NCI-H1436 (cell line): ENCODE measurements around the gene CELF3.
"Not testable (repeated sequence)": the region's sequence is repeated elsewhere in the genome, so short reads cannot be mapped to it uniquely, and the experiment has no call there.

Experiments
- DNase-seq: peaks from one replicate; lab custom pipeline; 2025; lab: John Stamatoyannopoulos, UW

CELF3 gene

GRCh38 chr1:151716771-151717631 lies at the start of gene CELF3:
CELF3 (minus strand) TSS chr1:151716803; CDS start chr1:151716020, 783 bp downstream.
- peak; percentile 96 for DNase-seq

DNA sequence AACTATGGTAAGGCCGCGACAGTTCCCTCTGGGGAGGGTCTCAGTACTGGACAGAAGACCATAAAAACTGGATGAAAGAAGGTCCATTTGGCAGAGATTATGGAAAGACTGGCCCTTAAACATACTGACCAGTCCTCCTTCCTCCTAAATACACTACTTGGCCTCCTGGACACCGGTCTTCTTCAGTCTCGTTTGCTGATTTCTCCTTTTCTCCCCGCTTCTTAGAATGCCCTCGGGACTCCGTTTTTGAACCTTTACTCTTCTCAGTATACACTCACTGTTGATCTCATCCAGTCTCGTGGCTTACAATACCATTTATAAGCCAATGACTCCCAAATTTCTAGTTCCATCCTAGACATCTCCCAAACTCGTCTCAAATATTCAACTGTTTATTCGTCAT lies 47.4 kb upstream of the CELF3 start:
- DNase-seq: no peak

DNA sequence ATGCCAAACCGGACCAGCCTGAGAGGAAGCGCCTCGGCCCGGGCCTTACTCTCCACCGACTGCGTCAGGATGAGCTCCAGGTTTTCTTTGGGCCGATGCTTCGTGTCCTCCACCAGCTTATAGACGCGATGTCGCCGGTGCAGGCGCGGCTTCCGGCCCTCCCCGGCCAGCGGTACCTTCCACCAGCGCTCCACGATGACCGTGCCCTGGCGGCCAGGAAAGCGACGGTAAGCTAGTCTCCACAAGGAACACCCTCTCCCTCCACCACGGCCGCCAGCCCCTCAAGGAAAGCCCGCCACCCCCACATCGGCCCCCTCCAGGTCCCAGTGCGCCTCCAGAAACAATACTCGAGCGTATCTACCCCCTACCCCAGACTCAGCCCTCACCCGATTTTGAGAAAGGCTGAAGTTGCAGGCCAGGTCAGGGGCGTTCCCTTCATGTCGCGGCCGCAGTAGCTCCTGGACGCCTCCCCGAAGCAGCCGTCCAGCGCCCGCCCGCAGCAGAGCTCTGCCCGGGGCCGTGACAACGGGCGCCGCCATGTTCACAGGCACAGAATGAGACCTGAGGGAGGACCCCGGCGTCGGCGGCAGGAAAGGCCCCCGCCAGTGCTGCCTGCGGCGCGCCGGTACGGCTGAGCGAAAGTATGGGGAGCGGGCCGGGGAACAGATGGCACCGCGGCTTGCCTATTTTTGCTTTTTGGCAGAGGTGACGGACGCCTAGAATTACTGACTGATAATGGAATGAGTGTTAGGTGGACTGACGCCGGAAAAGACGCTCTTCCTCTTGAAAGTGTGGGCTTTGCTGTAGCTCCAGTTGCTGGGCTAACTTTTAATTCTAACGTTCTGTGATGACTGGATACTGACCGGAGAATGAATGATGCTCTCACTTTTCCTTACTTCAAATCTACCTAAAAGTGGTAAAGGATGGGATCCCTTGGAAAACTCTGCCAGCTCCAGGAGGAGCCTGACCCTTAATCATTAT lies 46.6 kb upstream of the CELF3 start, which contains the start of gene MRPL9:
MRPL9 (minus strand) TSS at position 556 of the 981 bp plus-strand sequence; CDS start at position 539, 17 bp downstream.
- DNase-seq: peak; percentile 59

- DNase-seq: no peak
These were observed 44.2 kb upstream of the CELF3 start for GRCh38 chr1:151760597-151761385.

DNA sequence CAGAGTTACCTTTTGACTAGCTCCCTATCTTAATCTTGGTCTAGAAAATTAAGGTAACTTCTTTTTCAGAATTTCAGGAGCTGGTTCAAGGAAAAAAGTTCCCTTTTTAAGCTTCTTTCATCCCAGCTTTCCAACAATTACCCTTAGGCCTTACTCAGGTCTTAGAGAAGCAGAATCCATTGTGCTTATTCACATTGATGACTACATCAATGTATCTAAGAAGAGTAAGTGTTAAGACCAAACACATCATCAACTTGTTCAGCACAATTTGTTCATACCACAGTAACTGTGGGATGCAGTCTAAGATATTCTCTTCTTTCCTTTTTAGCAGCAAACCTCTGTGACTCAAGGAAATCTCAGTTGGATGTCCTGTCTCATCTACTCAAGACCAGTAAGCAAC lies 42.6 kb upstream of the CELF3 start:
- no peak for DNase-seq

- no peak for DNase-seq
These were observed 39.7 kb upstream of the CELF3 start for GRCh38 chr1:151756291-151756690.

- DNase-seq: no peak
These were observed 24.9 kb upstream of the CELF3 start for GRCh38 chr1:151741516-151741915.

DNA sequence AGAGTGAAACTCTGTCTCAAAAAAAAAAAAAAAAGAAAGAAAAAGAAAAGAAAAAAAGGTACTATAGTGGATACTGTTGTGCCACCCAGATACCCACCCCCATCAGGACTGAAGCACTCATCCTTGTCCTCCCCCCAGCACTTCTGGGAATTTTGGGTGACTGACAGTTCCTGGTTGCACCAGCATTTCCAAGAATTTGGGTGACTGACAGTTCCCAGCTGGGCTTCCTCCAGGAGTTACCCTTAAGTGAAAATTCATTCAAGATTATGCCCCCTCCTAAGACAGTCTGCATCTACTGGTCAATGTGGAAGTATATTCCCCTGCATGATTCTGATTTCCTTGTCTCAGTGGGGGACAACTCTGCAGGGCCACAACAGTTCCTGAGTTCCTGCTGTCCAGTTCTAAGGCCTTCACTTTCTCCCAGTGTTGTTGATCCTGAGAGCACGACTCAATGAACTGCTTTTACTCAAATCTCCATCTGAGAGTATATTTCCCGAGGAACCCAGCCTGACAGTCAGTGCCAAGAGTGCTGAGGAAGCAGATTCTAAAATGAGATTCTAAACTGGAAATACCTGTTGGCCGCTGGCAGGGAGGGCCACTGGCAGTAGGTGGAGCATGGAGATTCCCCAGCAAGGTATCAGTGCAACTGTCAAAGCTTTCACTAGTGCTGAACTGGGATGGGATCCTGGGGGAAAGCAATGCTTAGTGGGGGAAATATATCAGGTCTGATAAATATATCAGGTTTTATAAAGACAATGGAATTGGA lies 23.2 kb upstream of the CELF3 start:
- no peak for DNase-seq

DNA sequence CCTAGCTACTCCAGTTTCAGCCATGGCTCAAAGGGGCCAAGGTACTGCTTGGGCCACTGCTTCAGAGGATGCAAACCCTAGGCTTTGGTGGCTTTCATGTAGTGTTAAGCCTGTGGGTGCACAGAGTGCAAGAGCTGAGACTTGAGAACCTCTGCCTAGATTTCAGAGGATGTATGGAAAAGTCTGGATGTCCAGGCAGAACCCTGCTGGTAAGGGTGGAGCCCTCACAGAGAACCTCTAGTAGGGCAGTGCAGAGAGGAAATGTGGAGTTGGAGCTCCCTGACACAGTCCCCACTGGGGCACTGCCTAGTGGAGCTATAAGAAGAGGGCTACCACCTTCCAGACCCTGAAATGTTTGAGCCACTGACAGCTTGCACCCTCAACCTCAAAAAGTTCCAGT lies 20.9 kb upstream of the CELF3 start:
- no peak for DNase-seq

GRCh38 chr1:151737026-151737425 lies 20.4 kb upstream of the CELF3 start:
- no peak for DNase-seq

DNA sequence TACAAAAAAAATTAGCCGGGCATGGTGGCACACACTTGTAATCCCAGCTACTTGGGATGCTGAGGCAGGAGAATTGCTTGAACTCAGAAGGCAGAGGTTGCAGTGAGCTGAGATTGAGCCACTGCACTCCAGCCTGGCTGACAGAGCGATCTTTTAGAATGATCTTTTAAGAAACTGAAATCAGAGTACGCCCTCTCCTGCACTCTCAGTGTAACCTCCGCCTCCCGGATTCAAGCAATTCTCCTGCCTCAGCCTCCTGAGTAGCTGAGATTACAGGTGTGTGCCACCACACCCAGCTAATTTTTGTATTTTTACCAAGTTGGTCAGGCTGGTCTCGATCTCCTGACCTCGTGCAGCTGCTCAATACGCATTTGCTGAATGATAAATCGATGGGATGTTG lies 17.4 kb upstream of the CELF3 start:
- not testable (repeated sequence) for DNase-seq

DNA sequence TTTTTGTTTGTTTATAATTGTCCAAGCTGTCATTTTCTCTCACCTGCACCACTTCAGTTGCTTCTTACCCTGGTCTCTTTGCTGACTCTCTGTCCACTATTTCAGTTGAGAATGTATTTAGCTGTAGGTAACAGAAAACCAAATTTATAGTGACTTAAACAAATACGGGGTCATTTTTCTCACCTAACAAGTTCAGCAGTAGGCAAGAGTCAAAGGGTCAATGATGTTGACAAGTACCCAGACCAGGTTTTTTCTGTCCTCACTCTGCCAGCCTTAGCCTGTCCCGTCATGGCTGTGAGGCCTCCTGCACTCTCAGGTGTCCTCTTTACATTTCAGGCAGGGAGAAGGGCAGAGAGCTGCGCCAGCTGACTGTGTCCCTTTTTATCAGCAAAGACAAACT lies 16.5 kb upstream of the CELF3 start:
- DNase-seq: no peak

GRCh38 chr1:151729966-151730291 lies 13.3 kb upstream of the CELF3 start:
- no peak for DNase-seq

DNA sequence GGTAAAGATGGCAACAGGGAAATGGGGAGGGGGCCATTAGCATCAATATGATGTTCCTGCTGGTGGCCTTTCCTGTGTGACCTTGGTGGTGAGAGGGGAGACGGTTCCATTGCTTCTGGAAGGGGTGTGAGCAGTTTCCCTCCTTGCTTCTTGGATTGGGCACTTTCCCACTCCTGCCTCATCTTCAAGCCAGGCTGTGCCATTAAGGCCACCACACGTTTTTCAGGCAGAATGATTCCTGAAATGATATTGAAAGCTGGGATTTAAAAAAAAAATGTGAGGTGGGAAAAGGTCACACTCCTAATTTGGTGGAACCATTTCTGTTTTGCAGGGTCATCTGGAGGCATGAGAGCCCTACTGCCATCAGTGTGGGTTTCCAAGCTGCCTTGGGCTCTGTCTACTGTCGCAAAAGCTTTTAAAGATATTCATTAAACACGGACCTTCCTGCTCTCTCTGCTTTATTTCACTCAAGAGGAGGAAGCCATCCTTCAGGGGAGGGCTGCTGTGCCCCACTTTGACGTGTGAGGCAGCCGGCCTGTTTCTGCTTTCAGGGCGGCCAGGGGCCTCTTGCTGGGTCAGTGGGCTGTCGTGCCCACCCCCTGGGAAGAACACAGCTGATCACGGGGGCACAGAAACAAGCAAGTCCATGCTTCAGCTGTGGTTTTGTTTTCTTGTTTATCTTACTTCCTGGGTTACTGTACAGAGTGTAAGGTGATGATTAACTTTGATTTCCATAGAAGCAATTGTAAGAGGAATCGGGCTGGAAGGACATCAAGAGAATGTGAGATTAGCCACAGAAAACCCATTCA lies 12.8 kb upstream of the CELF3 start:
- DNase-seq: no peak

- DNase-seq: no peak
These were observed 11.8 kb upstream of the CELF3 start for GRCh38 chr1:151728151-151729054.

GRCh38 chr1:151723726-151724370 lies 7.2 kb upstream of the CELF3 start:
- no peak for DNase-seq

DNA sequence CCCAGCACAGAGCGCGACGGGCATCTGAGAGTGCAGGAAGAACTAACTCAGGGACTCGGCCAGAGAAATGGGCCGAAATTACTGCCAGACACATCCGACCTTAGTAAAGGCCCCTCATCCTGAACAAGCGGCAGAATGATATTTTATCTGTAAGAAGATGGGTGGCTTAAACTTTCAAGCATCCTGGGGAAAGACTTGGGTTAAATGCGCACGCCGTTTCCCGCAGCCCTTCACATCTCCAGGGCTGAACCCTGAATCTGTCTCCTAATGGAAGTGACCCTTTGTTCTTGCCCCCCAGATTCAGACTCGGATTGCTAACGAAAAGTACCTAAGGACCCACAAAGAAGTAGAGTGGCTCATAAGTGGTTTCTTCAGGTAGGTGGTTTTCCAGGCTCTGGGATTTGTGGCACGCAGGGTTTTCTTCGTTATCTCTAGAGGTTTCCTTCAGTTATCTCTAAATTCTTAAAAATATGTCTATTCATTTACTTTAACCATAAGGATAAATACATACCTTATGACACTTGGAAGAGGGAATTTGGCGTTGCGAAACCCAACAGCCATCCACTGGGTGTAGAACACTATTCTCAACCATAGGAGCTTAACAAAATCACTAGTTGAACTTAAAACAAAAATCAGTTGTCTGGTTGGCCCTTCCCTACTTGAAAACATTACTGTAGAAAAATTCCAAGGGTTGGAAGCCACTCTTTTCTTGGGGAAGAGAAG lies 5.3 kb upstream of the CELF3 start:
- no peak for DNase-seq
